GM21825 (cell line): ENCODE measurements around the gene CTNNA3.

ENCODE experiments used
- ATAC-seq: cut with Tn5 transposase; IDR thresholded peaks from one replicate; pipeline ENCODE4 v1.9.1; 2021; ENCODE audit warnings: mild to moderate bottlenecking, moderate library complexity; ENCODE audit not compliant: unreplicated experiment

Gene CTNNA3

DNA sequence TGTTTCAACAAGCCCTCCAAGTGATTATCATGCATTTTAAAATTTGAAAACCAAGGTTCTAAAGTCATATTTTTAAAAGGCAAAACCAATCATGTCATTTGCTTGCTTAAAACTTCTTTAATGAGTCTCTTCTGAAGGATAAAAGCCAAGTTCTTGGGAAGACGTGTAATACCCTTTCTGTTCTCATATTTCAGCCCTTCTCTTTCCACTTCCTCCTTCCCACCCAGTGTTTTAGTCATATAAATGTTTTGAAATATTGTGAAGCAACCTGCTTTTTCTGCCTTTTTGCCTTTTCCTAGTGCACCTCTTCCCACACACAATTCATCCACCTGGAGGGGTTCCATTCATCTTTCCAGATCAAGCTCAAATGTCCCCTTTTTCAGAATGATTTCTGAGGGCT, 981.3 kb downstream of the CTNNA3 start:
- no peak for ATAC-seq

DNA sequence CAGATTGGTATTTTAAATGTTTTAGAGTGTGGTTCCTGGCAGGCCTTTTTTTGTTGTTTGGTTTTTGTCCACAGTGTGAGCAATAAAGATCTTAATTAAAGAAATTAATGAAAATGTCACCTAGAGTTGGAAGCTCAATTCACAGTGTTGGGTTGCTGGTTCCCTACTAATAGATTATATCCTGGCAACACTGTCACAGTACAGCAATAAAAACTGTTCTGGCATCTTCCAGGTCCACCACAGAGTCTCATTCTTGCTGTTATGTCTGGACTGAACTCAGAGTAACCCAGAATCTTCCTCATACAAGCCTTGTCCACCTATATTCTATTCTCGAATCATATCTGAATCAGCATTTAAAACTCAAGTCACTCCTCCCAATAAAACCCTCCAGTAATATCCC, 982.6 kb downstream of the CTNNA3 start:
- no peak for ATAC-seq

DNA sequence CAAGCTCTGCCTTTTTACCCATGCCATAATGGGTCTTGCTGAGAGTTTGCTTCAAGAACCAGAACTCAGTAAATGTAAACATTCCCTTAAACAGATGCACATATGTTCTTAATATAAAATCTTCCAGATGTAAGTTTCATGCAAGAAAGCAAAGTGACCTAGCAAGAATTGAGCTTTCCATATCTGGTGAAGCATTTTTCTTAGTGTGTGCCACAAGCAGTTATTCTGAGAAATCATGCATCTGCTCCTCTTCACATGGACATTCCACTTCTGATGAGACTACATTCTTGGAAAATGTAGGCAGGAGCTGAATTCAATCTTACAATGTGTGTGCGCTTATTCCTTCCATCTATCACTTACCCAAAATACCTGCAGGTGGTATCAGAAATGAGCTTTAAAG, 997.9 kb downstream of the CTNNA3 start:
- ATAC-seq, result no peak

DNA sequence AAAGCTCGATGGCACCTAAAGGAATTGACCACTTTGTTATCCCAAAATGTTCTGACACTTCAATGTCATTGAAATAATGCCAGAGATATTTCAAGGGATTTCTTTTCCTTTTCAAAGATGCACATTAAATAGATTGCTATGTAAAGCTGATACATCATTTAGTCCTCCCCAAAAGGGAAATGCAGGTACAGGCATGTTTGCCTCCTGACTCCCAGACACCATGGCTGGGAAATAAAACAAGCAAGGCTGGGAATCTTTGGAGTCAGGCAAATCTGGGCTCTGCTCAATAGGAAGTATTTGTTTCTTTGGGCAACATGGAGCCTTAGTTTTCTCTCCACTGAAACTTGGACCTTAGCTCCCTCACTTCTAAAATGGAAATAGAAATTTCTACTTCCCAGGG, 1000.9 kb downstream of the CTNNA3 start:
- ATAC-seq, result no peak

DNA sequence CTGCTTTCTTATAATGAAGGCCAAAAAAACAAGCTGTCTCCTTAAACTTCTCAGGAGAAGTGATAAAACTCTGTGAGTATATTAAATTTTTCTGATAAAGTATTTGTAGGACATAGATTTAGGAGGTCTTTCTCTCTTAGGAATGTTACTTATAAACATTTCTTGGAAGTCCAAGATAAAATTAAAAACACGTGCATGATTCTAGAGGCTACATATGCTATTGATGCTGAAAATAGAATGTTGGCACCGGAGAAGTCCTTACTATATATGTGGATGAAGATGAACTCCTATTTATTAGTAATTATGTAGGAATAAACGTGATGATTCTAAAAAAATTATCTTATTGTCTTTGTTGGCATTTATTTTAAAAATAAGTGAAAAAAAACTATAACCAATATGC, 1011.4 kb downstream of the CTNNA3 start:
- no peak for ATAC-seq

DNA sequence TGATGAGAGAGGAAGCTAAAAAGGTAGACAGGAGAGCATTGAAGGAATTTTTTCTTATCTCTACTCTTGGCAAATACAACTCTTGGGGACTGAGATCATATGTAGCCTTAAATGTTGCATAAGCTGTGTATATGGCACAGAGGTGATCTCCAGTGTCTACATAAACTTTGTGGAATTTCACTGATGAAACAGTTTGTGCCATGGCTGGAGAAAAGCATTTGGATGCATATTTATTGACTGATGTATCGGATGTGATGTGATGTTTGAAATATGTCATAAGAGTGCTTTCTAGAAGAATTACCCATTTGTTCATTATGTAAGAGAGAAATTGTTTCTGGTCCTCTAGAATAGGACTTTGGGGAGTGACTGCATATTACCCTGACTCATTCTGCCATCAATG, 1015.1 kb downstream of the CTNNA3 start:
- ATAC-seq, result no peak

DNA sequence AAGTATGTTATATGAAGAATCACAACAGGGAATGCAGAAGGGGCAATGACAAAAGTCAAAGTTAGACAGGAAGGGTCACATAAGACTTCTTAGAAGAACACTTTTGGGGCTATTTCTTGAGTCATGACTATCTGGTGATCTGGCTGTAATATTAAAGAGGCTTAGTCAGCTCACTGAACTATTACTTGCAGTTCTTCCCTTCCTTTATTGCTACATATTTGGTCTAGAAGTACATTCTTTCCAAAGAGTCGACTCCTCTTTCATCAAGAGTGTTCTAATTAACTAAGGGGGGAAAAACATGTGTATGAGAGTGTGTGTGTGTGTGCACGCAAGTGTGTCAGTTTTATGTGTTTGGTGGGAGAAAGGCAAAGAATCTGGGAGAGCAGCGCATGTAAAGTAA, 1017.5 kb downstream of the CTNNA3 start:
- no peak for ATAC-seq

DNA sequence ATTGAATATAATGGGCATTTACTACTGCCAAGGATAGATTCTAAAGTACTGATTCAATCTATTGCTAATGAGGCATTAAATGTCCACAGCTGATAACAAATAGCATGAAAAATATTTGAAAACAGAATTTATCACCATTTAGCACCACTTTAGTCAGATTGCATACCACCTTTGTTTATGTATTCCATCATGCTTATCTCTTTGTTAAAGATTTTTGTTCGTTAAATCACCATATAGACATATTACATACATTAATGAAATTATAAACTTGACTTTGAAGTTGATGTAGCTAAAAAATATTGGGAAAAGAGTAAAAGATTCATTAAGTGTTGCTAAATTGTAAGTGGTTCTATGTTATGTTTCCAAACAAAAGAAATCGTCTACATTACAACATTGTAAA, 1022.9 kb downstream of the CTNNA3 start:
- no peak for ATAC-seq

DNA sequence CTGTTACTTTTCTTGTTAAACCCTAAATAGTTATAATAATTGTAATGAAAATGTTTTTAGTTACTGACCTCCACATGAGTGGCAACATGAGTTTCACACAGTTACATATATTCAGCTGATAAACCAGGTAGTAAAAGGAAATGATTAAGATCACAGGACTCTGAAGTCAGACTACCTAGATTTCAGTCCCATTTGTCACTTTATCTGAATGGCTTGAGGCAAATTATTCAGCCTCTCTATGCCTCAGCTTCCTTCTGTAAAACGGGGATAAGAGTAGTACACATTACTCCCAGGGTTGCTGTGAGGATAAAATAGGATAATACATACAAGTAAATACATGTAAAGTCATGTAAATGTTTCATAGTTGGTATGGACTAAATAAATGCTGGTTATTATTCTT, 1024.4 kb downstream of the CTNNA3 start:
- no peak for ATAC-seq

DNA sequence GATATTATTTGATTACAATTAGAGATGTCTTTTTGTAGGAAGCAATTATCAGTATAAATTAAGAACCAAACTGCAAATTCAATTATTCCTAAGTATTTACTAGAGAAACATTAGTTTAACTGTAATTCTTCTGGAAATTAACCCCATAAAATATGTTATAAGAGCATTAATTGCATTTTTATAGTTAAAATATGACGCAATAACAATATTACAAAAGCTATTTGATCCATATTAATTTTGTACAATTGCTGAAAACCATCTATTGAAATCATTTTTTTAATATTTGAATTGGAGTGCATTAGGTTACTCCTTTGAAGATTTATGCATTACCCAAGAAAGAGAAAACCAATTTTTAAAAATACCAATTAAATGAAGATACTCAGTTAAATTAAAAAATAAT, 1024.9 kb downstream of the CTNNA3 start:
- no peak for ATAC-seq

DNA sequence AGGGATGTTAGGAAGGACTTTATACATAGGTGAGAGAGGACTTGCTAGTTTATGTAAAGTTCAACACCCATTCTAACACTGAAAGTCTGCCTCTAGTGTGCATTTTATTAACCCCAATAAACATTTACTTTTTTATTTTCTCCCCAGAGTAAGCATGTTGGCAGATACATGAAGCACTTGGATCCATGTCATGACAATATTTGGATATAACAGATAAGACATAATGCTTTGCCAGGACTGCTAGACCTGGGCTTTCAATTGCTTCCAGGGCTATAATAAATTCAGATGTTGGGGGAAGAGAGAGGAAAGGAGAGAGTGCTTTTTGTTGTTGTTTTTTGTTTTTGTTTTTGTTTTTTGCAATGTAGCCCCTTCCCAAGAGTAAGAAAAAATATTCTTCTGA, 1039.5 kb downstream of the CTNNA3 start:
- ATAC-seq, result no peak

DNA sequence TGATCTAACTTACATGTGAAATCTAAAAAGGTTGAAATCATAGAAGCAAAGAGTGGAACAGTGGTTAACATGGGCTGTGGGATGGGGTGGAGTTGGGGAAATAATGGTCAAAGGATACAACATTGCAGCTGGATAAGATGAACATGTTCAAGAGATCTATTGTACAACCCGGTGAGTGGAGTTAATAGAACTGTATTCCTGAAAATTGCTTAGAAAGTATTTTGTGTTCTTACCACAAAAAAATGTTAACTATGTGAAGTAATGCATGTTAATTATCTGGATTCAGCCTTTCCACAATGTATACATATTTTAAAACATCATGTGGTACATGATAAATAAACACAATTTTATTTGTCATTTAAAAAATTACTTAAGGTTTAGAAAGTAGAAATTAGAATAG, 1041.1 kb downstream of the CTNNA3 start:
- no peak for ATAC-seq

DNA sequence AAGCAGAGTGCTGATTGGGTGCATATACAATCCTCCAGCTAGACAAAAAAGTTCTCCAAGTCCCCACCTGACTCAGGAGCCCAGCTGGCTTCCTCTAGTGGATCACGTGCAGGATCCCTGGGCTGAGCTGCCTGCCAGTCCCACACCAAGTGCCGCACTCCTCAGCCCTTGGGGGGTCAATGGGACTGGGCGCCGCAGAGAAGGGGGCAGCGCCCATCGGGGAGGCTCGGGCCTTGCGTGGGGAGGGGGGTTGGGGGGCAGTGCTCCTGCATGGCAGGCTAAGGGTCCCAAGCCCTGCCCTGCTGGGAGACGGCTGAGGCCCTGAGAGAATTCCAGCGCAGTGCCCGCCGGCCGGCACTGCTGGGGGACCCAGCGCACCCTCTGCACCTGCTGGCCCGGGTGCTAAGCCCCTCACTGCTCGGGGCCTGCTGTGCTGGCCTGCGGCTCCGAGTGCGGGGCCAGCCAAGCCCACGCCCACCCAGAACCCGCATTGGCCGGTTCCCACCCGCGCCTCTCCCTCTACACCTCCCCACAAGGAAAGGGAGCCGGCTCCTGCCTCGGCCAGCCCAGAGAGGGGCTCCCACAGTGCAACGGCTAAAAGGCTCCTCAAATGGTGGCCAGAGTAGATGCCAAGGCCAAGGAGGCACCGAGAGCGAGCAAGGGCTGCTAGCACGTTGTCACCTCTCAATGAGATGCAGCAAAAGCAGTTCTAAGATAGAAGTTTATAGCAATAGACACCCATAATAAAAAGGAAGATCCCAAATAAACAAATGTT, 1044.5 kb downstream of the CTNNA3 start:
- ATAC-seq, result no peak

DNA sequence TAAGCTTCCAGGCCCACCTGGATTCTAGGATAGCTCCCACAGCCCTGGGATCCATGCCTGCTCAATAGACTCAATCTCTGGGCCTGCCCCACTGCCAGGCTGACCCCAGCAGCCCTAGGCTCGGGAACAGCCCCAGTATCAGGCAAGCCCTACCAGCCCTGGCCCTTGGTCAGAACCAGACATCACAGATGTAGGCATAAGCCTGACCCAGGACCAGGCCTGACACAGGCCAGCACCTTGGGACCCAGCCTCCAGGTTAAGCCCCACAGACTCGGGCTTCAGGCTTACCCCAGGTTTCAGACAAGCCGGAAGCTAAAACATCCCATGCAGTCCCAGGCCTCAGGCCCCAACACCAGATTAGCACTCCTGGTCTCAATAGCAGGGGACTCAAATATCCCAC, 1046.4 kb downstream of the CTNNA3 start:
- no peak for ATAC-seq

DNA sequence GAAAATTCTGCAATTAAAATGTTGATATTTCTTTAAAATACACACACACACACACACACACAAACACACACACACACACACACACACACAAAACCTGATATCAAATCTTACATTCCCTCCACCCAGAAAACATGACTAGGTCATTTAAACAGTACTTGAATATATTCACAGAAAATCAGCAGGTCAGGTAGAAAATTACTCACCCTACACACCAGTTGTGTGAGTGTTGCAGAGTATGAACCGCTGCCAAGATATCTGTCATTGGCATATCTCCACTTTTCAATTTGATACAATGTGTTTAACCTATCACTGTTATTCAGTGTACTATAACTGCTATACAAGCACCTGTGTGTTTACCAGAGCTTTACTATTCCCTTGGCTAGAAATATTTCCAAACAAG, 1053.8 kb downstream of the CTNNA3 start:
- no peak for ATAC-seq

DNA sequence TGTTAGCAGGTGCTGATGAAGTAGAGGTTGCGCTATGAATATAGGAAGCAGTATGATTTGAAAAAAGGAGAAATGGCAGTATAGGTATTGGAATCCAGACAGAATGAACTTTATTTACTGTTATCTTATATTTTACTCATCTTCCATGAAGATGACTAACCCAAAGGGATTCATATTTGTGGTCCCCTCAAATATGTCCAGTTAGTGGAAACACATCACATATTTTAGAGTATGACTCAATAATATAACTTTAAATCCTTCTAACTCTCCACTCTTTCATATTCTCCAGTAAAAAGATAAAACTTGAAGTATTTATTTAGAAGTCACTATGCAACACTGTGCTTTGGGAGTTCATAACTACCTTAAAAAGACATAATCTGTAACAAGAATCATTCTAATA, 1056.6 kb downstream of the CTNNA3 start:
- no peak for ATAC-seq

DNA sequence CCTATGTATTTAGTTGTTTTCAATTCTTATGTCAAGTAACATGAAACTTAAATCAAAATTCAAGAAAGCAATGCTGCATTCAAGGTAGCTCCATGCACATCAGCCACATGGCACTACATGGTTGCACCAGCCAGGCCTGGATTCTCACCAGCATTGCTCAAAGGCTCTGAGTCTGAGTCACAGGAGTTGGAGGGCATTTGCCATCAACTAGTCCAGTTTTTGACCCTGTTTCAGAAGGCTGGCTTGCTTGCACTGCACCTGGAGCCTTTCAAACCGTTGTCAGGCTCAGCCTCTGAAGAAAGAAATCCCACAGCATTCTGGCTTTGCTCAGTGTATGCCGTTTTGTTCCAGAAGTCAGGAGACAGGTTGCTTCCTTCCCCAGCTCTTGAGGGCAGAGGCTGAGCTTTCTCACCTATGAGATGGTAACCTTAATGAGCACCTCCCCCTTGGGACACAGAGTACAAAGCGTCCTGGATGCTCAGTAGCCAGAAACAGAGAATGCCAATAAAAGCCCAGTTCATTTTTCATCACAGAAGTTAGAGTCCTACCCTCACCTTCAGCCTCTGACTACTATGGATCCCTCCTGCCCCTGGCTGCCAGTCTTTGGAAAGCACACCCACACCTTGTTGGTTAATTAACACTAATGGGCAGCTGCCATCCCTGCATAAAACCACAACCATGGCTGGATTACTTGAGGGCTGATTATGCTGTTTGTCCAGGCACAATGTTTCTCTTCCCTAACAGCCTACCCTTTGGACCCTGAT, 1058.5 kb downstream of the CTNNA3 start:
- ATAC-seq, result no peak

DNA sequence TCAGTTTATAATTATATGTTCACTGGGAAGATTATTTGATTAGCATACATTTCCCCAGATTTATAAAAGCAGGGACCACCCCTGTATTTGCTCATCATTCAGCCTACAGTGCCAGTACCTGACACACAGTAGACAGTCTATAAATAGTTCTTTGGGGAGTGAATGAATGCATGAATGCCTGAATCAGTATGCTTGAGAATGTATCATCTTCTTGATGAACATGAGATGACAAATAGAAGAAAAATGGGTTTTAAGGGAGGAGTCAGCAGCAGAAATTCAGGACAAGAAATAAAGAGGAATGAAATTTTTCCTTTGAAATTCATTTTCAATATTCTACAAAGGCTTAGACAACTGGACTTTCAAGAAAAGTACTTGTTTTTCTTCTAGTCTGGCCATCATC, 1066.0 kb downstream of the CTNNA3 start:
- no peak for ATAC-seq

DNA sequence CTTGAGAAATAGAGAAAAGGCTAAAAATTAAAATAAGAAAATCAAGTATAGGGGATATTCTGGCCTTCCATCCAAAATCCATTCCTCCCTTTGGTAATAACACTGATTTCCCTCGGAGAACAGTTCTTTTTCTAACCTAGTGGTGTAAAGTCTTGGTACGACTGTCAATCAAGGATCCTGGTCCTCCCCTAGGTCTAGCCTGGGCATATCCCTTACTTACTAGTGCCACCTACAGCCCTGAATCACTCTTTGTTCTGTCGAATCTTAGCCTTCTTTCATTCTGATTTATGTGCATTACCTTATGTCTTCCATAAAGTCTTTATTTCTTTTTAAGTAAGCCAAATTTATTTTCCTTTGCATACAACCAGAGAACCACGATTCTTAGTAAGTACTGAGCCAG, 1068.8 kb downstream of the CTNNA3 start:
- ATAC-seq, result no peak

DNA sequence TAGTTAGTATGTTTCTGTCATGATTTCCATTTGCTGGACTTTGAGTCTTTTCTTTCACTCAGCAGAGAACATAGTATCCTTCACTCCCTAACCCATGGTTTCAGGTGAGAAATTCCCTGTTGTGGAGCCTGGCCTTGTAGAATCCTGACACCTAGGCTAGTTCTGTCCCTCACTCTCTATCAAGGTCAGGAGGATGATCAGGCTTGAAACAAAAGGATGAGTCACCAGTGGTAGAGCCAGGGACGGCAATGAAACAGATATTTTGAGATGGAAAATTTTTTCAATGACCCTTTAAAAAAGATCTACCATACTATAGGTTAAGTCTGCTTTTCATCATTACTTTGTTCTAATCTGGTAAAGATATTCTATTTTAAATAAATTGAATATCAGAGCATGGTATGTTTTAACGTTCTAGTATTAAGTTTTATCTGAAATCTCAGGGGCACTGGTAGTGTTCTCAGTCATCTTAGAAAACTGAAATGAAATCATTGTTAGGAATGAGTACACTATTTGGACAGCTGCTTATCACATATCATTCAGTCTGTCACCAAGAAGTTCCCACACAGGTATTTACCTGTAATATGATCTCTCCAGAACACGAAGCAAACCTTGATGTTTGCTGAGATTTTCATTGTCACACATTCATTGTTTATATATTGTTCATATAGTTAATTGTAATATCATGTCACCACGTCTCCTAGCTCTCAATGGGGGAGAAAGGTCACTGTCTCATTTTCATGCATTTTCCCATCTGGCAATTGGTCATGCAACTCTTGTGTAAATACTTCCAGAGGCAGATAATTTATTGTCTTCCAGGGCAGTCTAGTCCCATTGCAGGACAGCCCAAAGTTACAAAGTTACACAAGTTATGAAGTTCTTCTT, 1070.0 kb downstream of the CTNNA3 start:
- no peak for ATAC-seq

DNA sequence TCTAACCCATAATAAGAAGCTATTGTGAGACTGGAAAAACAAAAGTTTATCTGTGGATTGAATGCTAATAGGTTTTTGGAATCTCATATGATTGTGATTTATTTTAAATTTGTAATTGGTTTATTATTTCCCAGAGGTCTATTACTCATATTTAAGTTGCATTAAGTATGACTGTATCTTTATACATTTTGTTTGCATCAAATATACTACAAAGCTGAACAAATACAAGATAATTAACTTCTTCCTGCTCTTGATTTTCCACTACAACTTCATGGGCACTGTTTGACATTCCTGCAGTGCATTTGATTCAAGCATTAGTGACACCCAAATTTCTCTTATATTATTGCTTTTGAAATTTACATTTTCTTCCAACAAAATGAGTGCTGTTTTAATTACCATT, 1073.9 kb downstream of the CTNNA3 start:
- no peak for ATAC-seq

DNA sequence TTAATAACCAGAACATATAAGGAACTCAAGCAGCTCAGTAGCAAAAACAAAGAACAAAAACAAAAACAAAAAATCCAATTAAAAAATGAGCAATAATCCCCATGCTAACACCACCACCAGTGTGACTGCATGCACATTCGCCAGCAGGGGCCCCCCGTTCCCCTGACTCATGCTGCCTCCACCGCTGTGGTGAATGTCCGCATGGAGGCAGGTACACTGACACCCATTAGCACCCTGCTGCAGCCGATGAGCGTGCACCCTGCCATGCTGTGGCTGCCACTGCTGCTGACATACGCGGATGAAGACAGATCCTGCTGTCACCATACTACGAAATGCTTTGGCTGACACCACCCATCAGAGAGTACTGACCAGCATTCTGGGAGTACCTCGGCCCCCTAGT, 1091.8 kb downstream of the CTNNA3 start:
- ATAC-seq, result no peak
